Suprapubic skin (tissue), 4 donors: ENCODE measurements around the gene PDZRN3.

ENCODE experiments used
- POLR2A ChIP-seq, 2 donors: fragments of 450-650 bp; IDR thresholded peaks; one replicate each; pipeline ENCODE4 v1.6.1; 2017; ENCODE audit warnings: antibody characterized with exemption in 2 of 2, mild to moderate bottlenecking in 2 of 2, moderate library complexity in 2 of 2
- POLR2AphosphoS5 ChIP-seq, 3 donors: sonication (generic); formaldehyde crosslinking; IDR thresholded peaks; one replicate each; pipeline ENCODE4 v1.6.1; 2017; ENCODE audit warnings: antibody characterized with exemption in 3 of 3
- TF ChIP-seq, protein P1 (sequence below), 2 donors: fragments of 200-600 bp in 1 of 2; fragments of 450-650 bp in 1 of 2; sonication (generic) in 1 of 2; IDR thresholded peaks; one replicate each; pipeline ENCODE4 v1.5.1; 2016 to 2019; ENCODE audit warnings: antibody characterized with exemption in 2 of 2, mild to moderate bottlenecking in 1 of 2, moderate library complexity in 1 of 2

DNA sequence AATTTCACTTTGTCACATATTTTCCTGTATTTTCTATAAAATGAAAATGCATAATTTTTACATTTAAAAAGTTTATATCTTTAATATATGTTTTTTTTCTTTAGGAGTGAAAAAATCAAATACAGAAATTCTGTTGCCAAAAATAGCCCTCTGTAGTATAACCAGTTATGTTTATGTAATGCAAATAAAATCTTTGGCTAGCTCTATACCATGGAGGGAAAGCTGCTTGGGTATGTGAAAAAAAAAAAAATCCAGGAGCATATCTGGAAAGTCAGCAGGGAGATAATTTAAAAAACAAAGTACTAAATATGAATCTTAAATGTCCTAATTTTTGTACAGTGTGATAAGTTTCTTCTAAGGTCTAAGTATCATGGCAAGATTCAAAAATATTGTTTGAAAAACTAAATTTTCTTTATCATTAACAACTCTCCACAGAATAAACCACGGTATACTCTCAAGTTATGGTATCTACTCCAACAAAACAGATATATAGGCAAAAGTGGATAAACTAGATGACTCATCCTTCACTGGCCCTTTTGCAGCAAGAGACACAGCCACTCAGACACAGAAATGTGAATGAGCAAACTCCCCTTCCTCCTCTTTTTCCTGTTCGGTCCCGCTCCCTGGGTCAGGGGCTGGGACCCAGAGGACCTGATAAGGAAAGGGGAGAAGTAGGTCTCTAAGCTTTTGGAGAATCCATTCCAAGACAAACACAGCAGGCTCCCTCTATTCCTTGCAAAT is 66.6 kb downstream of the PDZRN3 start:
- TF ChIP-seq, protein P1, sequence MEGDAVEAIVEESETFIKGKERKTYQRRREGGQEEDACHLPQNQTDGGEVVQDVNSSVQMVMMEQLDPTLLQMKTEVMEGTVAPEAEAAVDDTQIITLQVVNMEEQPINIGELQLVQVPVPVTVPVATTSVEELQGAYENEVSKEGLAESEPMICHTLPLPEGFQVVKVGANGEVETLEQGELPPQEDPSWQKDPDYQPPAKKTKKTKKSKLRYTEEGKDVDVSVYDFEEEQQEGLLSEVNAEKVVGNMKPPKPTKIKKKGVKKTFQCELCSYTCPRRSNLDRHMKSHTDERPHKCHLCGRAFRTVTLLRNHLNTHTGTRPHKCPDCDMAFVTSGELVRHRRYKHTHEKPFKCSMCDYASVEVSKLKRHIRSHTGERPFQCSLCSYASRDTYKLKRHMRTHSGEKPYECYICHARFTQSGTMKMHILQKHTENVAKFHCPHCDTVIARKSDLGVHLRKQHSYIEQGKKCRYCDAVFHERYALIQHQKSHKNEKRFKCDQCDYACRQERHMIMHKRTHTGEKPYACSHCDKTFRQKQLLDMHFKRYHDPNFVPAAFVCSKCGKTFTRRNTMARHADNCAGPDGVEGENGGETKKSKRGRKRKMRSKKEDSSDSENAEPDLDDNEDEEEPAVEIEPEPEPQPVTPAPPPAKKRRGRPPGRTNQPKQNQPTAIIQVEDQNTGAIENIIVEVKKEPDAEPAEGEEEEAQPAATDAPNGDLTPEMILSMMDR (IDR thresholded peaks at IDR 0.05) = no peak
- no peak for TF ChIP-seq POLR2A (IDR thresholded peaks at IDR 0.05)
- TF ChIP-seq POLR2AphosphoS5 (IDR thresholded peaks at IDR 0.05) = no peak
